DMS 273 (cell line): ENCODE data around the gene OSBPL2.
A peak's percentile ranks its signal among the peaks of the same experiment; 100 is the strongest.

Experiments
- DNase-seq: peaks from one replicate; lab custom pipeline; 2025; ENCODE audit not compliant: unreplicated experiment; lab: John Stamatoyannopoulos, UW

Gene OSBPL2

DNA sequence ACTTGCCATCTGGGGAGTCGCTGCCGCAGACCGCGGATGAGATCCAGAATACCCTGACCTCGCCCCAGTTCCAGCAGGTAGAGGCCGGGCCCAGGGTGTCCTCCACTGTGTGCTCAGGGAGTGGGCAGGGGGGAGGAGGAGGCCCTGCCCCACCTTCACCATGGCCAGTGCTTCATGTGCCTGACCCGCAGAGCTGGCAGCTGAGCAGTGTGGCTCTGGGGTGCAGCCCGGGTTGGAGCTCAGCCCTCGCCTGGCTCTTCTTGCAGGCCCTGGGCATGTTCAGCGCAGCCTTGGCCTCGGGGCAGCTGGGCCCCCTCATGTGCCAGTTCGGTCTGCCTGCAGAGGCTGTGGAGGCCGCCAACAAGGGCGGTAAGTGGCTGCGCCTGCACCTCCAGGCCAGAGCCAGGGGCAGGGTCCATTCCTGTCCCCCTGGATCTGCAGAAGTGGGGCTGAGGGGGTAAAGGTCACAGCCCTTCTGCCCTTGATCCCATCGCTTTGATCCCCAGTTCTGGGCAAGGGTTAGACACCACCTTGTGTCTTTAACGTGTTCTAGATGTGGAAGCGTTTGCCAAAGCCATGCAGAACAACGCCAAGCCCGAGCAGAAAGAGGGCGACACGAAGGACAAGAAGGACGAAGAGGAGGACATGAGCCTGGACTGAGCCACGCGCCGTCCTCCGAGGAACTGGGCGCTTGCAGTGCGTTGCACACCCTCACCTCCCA is 69.9 kb downstream of the OSBPL2 start:
- DNase-seq: no peak

DNA sequence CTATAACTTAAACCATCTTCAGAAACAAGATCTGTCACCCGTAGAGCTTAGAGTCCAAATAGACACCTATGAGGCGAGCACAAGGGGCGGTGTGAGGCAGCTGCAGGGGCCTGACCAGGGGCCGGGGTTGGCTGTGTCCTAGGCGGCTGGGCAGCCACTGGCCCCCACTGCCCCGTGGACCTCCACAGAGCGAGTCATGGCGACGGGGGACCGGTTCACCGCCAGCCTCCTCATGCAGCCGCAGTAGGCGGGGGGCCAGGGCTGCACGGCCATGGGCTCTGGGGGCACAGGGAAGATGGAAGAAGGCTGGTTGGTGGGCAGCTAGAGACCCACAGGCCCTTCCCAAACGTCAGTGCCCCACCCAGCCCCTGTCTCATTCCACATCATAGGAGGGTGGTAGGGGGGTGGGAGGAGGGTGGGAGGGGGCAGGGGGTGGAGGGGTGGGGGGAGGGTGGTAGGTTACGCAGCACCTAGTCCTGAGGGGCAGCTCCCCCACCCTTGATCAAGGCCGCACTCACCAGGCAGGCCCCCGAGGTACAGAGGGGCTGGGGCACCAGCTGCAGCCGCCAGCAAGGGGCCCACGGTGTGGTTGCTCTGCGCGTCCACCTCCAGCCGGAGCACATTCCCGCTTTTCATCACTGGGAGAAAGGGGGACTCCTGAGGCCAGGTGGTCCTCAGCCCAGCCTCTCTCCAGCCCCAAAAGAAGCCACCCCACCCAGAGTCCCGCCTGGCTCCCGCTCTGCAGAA is 71.0 kb downstream of the OSBPL2 start:
- DNase-seq: no peak

DNA sequence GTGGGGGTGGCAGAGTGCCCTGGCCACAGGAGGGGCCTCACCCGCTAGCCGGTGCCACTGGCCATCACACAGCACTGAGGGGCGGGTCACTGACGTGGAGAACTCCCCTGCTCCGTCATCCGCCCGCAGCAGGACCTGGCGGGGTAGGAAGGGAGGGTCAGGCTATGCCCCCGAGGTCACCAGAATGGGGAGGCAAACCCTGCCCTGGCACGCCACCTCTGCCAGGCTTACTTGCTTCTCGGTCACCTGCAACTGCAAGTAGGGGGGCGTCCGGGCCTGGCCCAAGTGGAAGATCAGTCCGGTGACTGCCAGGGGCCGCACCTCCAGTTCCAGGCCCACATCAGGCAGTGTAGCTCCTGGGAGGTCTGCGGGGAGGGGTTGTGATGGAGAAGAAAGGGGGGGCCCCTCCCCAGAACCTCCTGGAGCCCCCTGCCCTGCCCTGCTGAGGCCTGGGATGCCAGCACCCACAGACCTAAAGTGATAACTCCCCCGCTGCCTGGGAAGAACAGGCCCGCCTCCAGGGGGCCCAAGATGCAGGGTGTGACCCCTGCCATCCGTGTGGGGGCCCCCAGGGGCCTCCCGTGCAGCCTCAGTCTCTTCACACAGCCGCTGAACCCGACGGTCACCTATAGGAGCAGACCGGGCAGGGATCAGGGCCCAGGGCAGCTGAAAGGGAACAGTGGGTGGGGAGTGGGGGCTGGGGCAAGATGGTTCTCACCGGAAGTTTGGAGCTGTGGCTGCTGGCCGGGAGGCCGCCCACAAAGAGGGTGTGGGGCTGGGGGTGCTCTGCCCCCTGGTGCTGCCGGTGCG is 71.8 kb downstream of the OSBPL2 start:
- no peak for DNase-seq

DNA sequence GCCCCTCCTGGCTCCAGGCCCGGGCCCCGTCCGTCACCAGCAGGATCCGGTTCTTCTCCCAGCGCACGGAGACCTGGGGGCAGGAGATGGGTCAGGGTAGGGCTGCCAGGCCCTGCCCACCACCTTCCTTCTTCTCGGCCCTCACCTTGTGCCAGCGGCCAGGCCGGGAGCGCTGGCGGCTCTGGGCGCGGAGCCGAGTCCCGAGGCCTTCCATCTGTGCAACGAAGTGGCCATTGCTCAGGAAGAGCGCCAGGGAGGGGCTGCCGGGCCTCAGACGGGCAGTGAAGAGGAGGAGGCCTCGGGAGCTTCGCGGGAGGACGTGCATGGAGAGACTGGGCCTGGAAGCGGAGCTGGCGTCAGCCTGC is 72.4 kb downstream of the OSBPL2 start:
- DNase-seq: peak; percentile 73

DNA sequence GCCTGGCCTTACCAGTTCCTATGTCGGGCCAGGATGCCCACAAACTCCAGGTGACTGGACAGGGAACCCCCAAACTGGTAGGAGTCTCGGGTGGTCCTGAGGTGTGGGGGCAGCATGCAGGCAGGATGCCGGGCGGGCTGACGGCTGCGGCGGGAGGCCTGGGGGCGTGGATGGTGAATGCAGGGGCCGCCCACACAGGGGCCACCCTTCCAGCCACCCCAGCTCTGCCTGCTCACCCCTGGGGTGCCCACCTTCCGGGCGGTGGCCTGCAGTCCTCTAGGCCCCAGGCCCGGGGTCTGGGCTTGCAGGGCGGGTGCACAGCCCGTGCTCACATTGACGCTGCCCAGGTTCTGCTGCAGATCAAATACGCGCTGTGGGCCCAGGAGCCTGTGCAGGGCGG is 72.8 kb downstream of the OSBPL2 start:
- no peak for DNase-seq

DNA sequence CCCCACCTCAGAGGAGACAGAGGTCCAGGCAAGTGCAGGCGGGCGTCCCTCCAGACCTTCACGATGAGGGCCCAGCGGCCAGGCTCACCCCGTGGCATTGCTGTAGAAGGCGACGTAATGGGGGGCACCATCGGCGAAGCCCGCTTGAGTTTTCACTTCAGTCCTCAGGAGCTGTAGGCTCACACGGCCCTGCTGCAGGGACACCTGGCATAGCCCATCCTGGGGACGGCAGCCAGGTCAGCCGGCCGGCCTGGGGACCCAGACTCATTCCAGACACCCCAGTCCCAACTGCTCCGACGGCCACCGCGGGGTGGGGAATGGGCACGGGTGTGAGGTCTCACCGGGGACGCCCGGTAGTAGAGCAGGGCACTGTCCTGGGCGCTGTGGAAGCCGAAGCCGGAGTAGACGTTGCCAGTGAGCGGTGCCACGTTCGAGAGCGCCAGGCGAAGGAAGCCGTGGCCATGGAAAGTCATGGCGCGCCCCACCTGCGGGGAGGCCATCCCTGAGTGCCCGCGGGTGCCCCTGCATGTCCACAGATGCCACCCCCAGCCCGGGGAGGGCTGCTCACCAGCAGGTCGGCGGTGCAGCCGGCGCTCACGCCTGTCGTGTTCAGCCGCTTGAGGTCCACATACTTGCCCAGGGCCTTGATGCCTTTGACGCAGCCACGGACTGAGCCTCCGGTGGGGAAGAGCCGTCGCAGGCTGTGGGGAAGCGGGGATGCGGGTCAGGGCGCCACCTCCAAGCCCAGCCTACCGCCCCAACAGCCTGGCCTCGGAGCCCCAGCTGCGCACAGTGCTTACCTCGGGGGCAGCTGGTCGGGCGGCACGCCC is 73.7 kb downstream of the OSBPL2 start:
- no peak for DNase-seq

DNA sequence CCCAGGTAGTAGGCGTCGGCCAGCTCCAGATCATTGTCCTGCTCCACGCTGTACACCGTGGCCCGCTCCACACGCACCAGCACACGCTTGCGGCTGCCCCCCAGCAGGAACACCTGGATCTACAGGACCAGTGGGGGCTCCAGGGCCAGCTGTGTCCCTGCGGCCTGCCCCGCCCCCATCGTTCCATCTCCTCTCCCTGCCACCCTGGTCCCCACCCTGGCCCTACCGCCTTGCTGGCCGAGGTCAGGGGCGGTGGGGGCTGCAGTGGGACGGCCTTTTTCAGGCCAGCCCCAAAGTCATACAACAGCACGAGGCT is 74.3 kb downstream of the OSBPL2 start:
- no peak for DNase-seq

DNA sequence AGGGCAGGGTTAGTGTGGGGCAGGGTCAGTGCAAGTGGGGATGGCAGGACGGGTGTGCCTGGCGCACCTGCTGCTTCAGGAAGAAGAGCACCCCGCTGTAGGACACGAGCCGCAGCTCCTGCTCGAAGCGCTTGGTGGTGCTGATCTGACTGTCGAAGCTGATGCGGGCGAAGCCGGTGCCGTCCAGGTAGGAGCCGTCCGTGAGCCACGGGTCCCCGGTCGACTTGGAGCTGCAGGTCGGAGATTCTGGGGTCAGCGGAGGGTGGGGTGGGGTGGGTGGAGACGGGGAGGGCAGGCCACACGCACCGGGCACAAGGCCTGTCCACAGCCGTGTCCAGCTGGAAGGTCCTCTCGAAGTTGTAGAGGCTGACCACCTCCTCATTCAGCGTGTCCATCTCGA is 74.7 kb downstream of the OSBPL2 start:
- DNase-seq: no peak

DNA sequence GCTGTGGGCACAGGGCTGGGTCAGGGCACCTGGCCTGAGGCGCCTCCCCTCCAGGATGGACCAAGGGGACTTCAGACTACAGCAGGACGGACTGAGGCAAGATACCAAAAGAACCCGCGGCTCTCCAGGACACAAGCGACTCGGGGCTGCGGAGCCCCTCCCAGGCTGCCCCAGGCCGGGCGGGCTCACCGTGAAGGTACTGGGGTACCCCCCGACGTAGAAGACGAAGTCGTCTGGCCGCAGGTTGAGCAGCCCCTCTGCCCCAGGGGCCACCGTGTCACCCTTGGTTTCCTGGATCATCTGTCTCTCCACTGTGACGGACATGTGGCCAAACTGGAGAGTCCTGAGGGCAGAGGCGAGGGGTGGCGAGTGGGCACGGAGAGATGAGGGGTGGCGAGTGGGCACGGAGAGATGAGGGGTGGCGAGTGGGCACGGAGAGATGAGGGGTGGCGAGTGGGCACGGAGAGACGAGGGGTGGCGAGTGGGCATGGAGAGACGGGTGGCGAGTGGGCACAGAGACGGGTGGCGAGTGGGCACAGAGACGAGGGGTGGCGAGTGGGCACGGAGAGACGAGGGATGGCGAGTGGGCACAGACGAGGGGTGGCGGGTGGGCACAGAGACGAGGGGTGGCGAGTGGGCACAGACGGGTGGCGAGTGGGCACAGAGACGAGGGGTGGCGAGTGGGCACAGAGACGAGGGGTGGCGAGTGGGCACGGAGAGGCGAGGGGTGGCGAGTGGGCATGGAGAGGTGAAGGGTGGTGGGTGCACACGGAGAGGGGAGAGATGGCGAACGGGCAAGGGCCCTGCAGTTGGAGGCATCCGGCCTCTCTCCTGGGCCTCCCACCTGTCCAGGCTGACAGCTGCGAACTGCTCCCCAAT is 75.4 kb downstream of the OSBPL2 start:
- no peak for DNase-seq

DNA sequence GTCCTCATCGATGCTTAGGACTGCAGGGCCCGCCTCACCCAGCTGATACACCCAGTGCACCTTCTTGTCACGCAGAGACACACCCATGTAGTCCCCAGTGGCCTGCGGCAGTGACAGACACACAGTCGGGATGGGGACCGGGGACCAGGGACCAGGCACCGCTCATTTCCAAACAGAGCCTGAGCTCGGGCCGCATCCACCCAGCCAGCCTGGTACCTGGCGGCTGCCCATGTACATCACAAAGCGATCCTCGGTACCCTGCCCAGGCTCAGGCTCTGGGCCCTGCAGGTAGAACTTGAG is 76.0 kb downstream of the OSBPL2 start:
- no peak for DNase-seq

DNA sequence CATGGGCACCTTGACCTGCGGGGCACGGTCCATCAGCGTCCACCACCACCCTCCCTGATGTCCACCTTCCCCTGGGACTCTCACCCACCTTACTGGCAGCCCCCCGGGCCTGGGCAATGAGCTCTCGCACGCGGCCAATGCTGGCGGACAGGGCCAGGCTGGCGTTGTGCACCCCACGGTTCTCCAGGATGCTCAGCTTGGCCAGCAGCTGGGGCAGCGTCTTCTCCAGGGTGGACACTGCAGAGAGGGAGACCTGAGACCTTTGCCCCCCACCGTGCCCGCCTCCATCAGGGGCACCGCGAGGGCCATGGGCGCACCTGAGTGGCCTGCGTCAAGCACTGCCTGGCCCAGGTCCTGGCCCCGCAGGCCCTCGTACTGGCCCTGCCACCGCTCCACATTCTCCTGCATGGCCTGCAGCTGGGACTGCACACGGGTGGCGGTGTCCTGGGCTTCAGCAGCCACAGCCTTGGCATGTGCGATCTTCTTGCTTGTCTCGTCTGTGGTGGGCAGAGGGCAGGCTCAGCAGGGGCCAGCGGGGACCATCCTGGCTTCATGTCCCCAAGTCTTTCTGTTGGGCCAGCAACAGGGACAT is 76.5 kb downstream of the OSBPL2 start:
- no peak for DNase-seq

DNA sequence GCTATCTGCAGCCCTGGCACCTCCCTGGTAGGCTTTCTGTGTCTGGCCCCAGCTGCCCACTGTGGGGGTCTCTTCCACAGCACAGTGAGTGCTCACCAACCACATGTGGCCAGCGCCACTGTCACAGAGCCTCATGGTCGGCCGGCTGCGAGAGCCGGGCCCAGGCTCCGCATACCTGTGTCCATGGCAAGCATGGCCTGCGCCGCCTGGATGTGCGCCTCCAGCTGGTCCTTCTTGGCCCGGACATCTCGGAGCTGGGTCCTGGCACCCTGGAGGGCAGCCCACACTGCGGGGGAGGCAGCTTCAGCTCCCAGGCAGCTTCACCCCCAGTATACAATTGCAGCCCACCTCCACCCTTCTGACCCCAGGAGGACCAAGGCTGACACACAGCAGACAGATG is 77.5 kb downstream of the OSBPL2 start:
- DNase-seq: no peak

DNA sequence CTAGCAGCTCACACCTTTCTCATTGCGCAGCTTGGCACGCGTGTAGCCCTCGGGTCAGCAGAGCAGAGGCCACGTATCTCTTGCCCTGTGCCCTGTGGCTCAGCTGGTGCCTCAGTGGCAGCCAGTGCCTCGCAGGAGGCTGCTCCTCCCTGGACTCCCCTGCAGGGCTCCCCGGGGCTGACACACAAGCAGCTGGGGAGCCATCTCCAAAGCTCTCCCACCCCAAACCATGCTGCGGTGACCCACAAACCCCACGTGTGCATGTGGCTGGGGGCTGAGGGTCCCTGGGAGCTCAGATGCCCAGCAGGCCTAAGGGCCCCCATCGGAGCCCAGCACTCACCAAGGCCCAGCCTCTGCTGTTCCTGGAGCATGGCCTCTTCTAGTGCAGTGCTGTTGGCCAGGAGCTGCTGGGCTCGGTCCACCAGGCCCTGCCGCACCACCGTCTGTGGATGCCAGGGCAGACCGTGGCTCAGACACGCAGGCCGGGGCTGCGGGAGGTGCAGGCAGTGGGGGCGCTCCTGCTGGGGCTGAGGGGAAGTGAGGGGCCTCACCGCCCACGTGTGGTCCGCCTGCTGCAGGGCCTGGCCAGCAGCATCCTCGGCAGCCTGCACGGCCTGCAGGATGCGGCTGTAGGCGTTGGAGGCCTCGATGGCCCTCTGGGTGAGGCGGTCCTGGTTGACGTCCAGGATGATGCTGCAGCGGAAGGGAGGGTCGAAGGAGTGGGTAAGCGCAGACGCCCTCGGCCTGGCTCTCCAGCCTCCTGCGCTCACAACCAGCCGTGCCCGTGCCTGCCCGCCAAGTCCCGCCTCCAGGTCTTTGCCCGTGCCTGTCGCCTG is 78.2 kb downstream of the OSBPL2 start:
- no peak for DNase-seq

DNA sequence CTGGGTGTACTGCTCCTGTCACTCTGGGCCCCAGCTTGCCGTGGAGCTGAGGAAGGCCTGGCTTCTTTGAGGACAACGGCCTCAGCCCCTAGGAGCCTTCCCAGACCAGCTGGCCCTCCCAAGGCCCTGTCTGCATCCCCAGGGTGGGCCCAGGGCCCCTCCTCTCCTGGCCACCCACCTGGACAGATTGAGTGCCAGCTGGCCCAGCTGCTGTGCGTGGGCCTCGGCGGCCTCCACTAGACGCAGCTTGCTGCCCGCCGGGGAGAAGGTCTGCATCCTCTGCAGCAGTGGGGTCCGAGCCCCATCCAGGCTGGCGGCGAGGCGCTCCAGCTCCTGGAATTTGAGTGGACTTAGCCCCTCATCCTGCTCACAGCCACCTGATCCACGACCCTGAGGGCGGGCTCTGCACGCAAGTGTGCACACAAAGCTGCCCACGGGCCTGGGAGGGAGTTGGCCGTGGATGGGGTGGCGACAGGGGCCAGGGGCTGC is 78.9 kb downstream of the OSBPL2 start:
- peak; percentile 69 for DNase-seq

DNA sequence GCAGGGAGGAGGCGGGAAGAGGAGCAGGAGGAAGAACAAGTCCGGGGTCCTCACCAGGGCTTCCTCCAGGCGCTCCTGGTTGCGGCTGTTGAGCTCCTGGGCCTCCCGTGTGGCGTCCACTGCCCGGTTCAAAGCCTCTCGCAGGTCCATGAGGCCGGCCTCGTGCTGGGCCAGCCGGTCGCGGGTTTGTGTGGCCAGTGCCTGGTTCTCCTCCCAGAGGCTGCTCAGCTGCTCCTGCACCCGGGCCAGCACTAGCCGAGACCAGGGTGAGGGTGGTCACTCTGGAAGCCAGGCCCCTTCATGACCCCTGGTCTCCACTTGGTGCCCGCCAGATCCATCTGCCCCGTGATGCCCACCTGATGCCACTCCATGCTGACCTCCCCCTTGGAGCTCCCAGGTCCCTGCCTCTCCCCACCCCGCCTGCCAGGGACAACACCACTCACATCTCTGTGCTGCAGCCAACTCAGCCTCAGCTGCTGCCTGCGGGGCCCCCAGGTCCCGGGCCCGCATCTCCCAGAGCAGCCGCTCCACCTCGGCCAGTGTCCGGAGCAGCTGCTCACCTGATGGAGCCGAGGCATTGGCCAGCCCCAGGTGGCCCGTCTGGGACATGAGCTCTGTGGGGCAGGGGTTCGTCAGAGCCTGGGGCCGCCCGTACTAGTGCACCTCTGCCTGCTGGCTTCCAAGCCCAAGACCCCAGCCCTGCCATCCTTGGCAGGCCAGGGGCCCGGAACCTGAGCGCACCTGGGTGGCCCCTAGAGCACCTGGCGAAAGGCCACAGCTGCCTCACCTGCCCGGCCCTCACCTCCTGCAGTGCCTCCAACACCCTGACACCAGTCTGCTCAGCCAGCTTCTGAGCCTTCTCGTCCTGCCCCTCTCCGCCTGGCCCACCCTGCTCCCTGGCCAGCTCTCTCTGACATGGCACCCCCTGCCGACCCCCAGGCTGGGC is 80.4 kb downstream of the OSBPL2 start:
- peak; percentile 51 for DNase-seq

DNA sequence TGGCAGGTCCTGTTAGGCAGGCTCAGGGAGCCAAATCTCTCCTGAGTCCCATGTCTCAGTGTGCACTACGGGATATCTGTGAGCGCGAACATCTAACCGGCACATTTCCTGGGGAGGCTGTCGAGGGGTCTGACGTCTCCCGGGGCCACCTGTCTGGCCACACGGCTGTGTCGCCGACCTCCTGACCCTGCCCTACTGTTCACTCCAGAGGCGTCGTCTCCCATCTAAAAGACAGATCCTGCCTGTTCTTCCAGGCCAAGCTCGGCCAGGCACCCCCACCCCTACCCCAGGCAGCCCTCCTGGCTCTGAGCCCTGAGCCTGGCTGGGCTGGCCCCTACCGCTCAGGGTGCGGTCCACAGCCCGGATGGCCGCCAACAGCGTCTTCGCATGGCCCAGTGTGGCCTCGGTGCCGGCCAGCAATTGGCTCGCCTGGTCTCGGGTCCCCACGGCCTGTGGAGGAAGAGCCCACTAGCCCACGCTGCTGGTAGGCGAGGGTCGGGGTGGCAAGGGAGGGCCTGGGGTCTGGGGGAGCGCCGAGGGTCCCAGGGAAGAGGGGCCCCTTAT is 81.1 kb downstream of the OSBPL2 start:
- no peak for DNase-seq

DNA sequence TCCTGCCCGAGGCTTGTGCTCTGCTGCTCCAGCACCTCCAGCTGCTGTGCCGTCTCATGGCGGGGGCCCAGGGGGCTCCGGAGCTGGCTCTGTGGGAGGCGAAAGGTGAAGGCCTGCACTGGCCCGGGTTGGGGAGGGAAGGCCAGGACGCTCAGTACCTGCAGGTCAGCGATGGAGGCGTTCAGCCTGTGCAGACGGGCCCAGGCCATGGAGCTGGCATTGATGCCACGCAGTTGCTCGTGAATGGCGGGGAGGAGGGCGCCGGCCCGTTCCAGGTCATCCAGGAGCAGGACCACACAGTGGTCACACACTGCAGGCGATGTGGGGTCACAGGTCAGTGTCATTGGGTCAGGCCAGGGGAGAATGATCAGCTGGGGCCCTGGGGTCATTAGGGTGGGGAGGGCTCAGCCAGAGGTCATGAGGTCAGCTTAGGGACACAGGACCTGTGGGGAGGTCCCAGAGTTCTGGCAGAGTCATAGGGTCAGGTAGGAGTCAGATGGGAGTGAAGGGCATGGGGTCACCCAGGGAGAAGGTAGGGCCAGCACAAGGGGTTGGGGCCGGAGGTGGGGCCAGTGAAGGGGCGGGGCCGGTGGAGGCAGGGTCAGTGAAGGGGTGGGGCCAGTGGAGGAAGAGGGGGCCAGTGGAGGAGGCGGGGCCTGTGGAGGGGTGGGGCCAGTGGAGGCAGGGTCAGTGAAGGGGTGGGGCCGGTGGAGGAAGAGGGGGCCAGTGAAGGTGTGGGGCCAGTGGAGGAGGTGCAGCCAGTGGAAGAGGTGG is 82.4 kb downstream of the OSBPL2 start:
- DNase-seq: no peak
